ENCODE results near the gene ZCCHC17. TPM values are rescaled to one million over a fixed set of nuclear protein-coding genes. Genes with fewer than 3 reads are reported as not detected.
"Not testable (repeated sequence)": the region's sequence is repeated elsewhere in the genome, so short reads cannot be mapped to it uniquely, and the experiment has no call there.

ZCCHC17 gene
- total RNA-seq, 1 donor from 2014 or later, result 12.2 TPM

GRCh38 chr1:31378001-31378400 lies 81.2 kb downstream of the ZCCHC17 start:
- Histone ChIP-seq H3K36me3 (no peaks in the 10 kb centered on the region), H3K4me3 (no peak overlapping the region), H3K4me1 (peaks cover 48% of the 10 kb centered on the region), H3K27me3 (ENCODE audit: low read depth) (no peaks in the 10 kb centered on the region), H3K27ac (replicated peaks) (no peak overlapping the region), H3K9me3 (replicated peaks) (no peaks in the 10 kb centered on the region)
- no peak for TF ChIP-seq CTCF (IDR thresholded peaks at IDR 0.05; ENCODE audit: borderline replicate concordance)
- DNase-seq, result no peak
- intact Hi-C loops (cut with micrococcal nuclease), result no loop called here

- Histone ChIP-seq H3K4me3 (no peak overlapping the region), H3K36me3 (no peaks in the 10 kb centered on the region), H3K9me3 (replicated peaks) (no peaks in the 10 kb centered on the region), H3K4me1 (peaks cover 46% of the 10 kb centered on the region), H3K27me3 (ENCODE audit: low read depth) (peaks cover 4% of the 10 kb centered on the region), H3K27ac (replicated peaks) (peak overlapping the region; percentile 90)
- no peak for TF ChIP-seq CTCF (IDR thresholded peaks at IDR 0.05; ENCODE audit: borderline replicate concordance)
- intact Hi-C loops (cut with micrococcal nuclease), result no loop called here
- DNase-seq, result no peak
Measured at GRCh38 chr1:31380181-31380580, 83.3 kb downstream of the ZCCHC17 start.

GRCh38 chr1:31381394-31382294 lies 84.8 kb downstream of the ZCCHC17 start:
- DNase-seq, result peak; percentile 62
- no peaks in the 10 kb centered on the region for H3K36me3 ChIP-seq
- H3K9me3 ChIP-seq (replicated peaks), result no peaks in the 10 kb centered on the region
- H3K27me3 ChIP-seq (ENCODE audit: low read depth), result peaks cover 6% of the 10 kb centered on the region
- peak overlapping the region; percentile 90 for H3K27ac ChIP-seq (replicated peaks)
- intact Hi-C loops (cut with micrococcal nuclease), result no loop called here
- no peak for TF ChIP-seq CTCF (IDR thresholded peaks at IDR 0.05; ENCODE audit: borderline replicate concordance)
- H3K4me3 ChIP-seq, result no peak overlapping the region
- peaks cover 41% of the 10 kb centered on the region for H3K4me1 ChIP-seq

GRCh38 chr1:31382379-31382989 lies 85.7 kb downstream of the ZCCHC17 start:
- H3K9me3 ChIP-seq (replicated peaks), result no peaks in the 10 kb centered on the region
- intact Hi-C loops (cut with micrococcal nuclease), result no loop called here
- peak; percentile 48 for DNase-seq
- H3K4me3 ChIP-seq, result no peak overlapping the region
- H3K4me1 ChIP-seq, result peaks cover 41% of the 10 kb centered on the region
- H3K27me3 ChIP-seq (ENCODE audit: low read depth), result peaks cover 6% of the 10 kb centered on the region
- H3K36me3 ChIP-seq, result no peaks in the 10 kb centered on the region
- peak overlapping the region; percentile 90 for H3K27ac ChIP-seq (replicated peaks)
- no peak for TF ChIP-seq CTCF (IDR thresholded peaks at IDR 0.05; ENCODE audit: borderline replicate concordance)

GRCh38 chr1:31383967-31384366 lies 87.1 kb downstream of the ZCCHC17 start:
- Histone ChIP-seq H3K4me1 (peaks cover 41% of the 10 kb centered on the region), H3K27me3 (ENCODE audit: low read depth) (peaks cover 6% of the 10 kb centered on the region), H3K4me3 (no peak overlapping the region), H3K27ac (replicated peaks) (peak overlapping the region; percentile 90), H3K9me3 (replicated peaks) (no peaks in the 10 kb centered on the region), H3K36me3 (no peaks in the 10 kb centered on the region)
- no peak for TF ChIP-seq CTCF (IDR thresholded peaks at IDR 0.05; ENCODE audit: borderline replicate concordance)
- no peak for DNase-seq
- intact Hi-C loops (cut with micrococcal nuclease), result no loop called here

- intact Hi-C loops (cut with micrococcal nuclease); DNase-seq; H3K4me3 ChIP-seq; H3K36me3 ChIP-seq; H3K27ac ChIP-seq (replicated peaks); H3K9me3 ChIP-seq (replicated peaks); H3K27me3 ChIP-seq (ENCODE audit: low read depth): not testable (repeated sequence)
- H3K4me1 ChIP-seq, result peaks cover 24% of the 10 kb centered on the region
Measured at GRCh38 chr1:31386576-31387243, 89.9 kb downstream of the ZCCHC17 start.

Data from left ventricle myocardium inferior (tissue), 1 donor.